Activated CD4-positive, CD25-positive, alpha-beta regulatory T cell treated with anti-CD3 and anti-CD28 coated beads, Interleukin-2, amount 50 U/mL, for 24 hours (primary cell): ENCODE measurements around the gene ANKS1A.
A peak's percentile ranks its signal among the peaks of the same experiment; 100 is the strongest.
"Not testable (repeated sequence)": the region's sequence is repeated elsewhere in the genome, so short reads cannot be mapped to it uniquely, and the experiment has no call there.

Experiments used
- ATAC-seq, 2 donors: fragments of 150-1000 bp; cut with Tn5 transposase; one replicate each; pipeline ENCODE4 v1.10.0; 2021; ENCODE audit warnings: mild to moderate bottlenecking in 1 of 2, moderate library complexity in 1 of 2

Gene ANKS1A

GRCh38 chr6:34888874-34889555 is at the start of gene ANKS1A:
TSS of gene ANKS1A (plus strand) at chr6:34889255. CDS start at chr6:34889403, 148 bp downstream.
- ATAC-seq = peak; percentile 78 to 80

GRCh38 chr6:34839666-34840352 is 49.2 kb upstream of the ANKS1A start:
- ATAC-seq = no peak

GRCh38 chr6:34849066-34849465 is 40.0 kb upstream of the ANKS1A start:
- ATAC-seq = not testable (repeated sequence)

- ATAC-seq = no peak
Measured at GRCh38 chr6:34851361-34851760, 37.7 kb upstream of the ANKS1A start.

- ATAC-seq = no peak
Measured at GRCh38 chr6:34852406-34853085, 36.5 kb upstream of the ANKS1A start.

- ATAC-seq = no peak
Measured at GRCh38 chr6:34855463-34855862, 33.6 kb upstream of the ANKS1A start.

GRCh38 chr6:34858681-34859080 is 30.4 kb upstream of the ANKS1A start:
- ATAC-seq = no peak

GRCh38 chr6:34859951-34860350 is 29.1 kb upstream of the ANKS1A start:
- ATAC-seq = no peak

- ATAC-seq = no peak
Measured at GRCh38 chr6:34860776-34861175, 28.3 kb upstream of the ANKS1A start.

- ATAC-seq = no peak
Measured at GRCh38 chr6:34864007-34864406, 25.0 kb upstream of the ANKS1A start.

GRCh38 chr6:34865107-34865506 is 23.9 kb upstream of the ANKS1A start:
- ATAC-seq = no peak

- ATAC-seq = no peak
Measured at GRCh38 chr6:34866509-34866908, 22.5 kb upstream of the ANKS1A start.

- no peak for ATAC-seq
Measured at GRCh38 chr6:34867484-34867883, 21.6 kb upstream of the ANKS1A start.

GRCh38 chr6:34871853-34872252 is 17.2 kb upstream of the ANKS1A start:
- ATAC-seq = no peak

GRCh38 chr6:34872332-34872731 is 16.7 kb upstream of the ANKS1A start:
- no peak for ATAC-seq

- no peak for ATAC-seq
Measured at GRCh38 chr6:34875292-34876213, 13.5 kb upstream of the ANKS1A start.

- no peak for ATAC-seq
Measured at GRCh38 chr6:34876472-34876871, 12.6 kb upstream of the ANKS1A start.

GRCh38 chr6:34877259-34877658 is 11.8 kb upstream of the ANKS1A start:
- ATAC-seq = no peak

GRCh38 chr6:34877869-34878485 is 11.1 kb upstream of the ANKS1A start:
- ATAC-seq = no peak

GRCh38 chr6:34884073-34884472 is 5.0 kb upstream of the ANKS1A start:
- ATAC-seq = not testable (repeated sequence)

GRCh38 chr6:34884996-34885395 is 4.1 kb upstream of the ANKS1A start:
- no peak for ATAC-seq

- ATAC-seq = not testable (repeated sequence)
Measured at GRCh38 chr6:34885837-34886236, 3.2 kb upstream of the ANKS1A start.
